GM21737 (cell line): ENCODE measurements around the gene COA6.
A peak's percentile ranks its signal among the peaks of the same experiment; 100 is the strongest.

Source experiments
- ATAC-seq: cut with Tn5 transposase; IDR thresholded peaks from one replicate; pipeline ENCODE4 v1.9.1; 2021; ENCODE audit warnings: mild to moderate bottlenecking, moderate library complexity; ENCODE audit not compliant: unreplicated experiment

COA6 gene

DNA sequence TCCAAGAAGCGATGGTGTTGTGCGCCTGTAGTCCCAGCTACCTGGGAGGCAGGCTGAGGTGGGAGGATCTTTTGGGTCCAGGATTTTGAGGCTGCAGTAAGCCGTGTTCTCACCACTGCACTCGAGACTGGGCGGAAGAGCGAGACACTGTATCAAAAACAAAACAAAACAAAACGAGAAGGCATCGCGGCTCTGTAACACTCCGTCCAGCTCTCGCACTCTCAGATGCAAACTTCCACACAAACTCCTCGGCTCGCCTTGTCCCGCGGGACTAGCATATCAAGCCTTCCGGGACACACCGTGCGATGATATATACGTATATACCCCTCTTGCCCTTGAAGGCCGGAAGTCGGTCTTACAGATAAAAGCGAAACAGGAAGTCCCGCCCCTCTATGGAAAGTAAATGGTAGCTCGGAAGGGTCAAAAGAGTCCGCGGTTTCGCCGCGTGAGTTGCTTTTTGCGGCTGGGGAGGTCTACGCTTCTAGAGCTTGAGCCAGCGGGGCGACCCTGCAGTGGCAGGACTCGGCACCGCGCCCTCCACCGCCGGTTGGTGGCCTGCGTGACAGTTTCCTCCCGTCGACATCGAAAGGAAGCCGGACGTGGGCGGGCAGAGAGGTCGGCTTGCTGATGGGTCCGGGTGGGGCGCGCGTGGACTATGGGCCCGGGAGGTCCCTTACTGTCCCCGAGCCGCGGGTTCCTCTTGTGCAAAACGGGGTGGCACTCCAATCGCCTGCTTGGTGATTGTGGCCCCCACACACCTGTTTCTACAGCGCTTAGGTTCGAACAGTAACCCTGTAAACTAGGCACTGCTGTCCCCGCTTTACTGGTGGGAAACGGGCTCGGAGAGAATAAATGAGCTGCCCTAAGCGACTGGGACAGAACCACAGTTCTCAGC lies at the start of gene COA6:
Gene COA6, plus strand, starts transcription at position 393 of the 895 bp plus-strand sequence. Its CDS starts 11 bp downstream, at position 404.
- peak; percentile 90 for ATAC-seq

DNA sequence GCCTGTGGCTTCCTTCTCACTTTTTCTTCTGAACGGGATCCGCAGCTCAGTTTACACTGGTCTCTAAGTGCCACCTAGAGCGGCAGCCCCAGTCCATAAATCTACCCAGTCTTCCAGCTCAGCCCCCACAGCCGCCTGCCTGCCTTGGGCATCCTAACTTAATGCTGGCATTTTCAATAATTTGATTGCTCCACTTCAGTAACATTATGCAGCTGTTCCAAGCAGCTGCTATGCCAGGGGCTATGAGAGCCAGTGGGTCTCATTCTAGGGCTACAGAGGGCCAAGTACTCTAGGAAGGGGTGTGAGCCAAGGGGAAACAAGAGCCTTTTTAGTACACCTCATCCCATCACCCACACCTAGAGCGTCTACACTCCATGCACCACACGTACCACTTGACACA lies 48.4 kb upstream of the COA6 start:
- ATAC-seq = no peak

- ATAC-seq = no peak
Measured at GRCh38 chr1:234325878-234326496, 47.3 kb upstream of the COA6 start.

DNA sequence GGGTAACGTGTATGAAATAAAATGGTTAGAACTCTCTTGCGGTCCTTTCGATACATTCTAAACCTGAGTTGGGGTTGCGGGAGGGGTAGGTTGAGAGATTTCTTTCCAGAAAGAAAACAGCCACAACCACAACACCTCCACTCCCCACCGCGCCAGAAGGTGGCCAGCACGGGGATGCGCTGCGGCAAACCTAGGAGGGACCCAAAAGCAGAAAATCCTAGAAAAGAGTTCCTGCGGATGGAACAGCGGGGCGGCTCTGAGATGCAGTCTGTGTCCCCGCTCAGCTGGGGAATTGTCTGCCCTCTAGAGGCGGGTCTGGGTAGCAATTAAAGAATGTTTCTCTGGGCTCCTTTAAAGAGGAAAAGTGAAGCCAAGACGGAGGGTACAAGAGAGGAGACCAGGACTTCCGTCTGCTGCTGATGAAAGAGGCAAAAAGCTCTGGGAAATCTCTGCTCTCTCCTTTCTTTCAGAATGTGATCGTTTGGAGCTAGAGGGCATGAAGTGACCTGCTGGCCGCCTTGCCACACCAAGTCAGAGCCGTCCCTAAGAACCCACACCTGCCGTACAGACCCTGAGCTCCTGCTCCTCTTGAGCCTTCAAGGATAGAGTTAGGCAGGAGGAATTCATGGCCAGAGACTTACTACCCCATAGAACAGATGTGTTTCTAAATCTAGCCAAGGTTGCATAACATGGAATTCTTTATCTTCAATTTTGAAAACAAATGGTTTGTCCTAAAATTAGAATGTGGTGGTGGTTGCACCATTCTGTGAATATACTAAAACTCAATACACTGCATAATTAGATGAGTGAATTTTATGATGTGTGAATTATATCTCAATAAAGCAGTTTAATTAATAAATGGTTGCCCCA lies 46.5 kb upstream of the COA6 start:
- peak; percentile 78 for ATAC-seq

DNA sequence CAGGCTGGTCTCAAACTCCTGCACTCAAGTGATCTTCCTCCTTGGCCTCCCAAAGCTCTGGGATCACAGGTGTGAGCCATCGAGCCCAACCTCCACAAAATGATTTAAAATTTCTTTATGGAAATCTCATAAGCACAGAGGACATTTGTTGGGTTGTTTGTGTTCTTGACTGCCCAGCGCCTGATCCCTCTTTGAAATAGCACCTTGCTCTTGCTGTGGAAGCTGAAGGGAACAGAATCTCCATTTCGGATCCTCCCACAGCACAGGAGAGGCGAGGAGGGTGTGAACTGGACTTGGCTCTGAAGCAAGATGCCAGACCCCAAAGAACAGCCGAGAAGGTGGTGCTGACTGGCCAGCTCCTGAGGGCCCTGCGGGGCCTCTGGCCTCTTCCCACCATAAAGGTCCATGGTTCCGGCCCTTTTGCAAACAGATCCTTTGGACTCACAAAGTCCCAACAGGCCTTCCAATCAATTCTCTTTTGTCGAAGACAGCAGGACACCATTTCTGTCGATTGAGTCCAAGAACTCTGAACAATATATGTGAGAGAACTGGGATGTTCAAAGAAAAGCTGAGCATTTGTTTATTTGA lies 45.6 kb upstream of the COA6 start:
- ATAC-seq = no peak

GRCh38 chr1:234330843-234331215 lies 42.4 kb upstream of the COA6 start:
- no peak for ATAC-seq

- ATAC-seq = no peak
Measured at GRCh38 chr1:234331507-234331906, 41.7 kb upstream of the COA6 start.

- no peak for ATAC-seq
Measured at GRCh38 chr1:234336359-234336758, 36.9 kb upstream of the COA6 start.

DNA sequence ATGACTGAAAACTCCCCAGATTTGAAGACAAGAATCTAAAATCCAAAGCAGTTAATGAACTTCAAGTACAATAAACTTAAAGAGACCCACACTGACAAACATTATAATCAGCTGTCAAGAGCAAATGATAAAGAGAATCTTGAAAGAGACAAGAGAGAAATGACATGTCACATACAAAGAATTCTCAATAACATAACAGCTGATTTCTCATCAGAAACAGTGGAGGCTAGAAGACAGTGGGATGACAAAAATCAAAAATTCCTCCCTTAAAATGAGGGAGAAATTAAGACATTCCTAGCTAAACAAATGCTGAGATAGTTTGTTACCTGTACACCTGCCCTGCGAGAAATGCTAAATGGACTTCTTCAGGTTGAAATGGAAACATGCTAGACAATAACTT lies 36.0 kb upstream of the COA6 start:
- no peak for ATAC-seq

DNA sequence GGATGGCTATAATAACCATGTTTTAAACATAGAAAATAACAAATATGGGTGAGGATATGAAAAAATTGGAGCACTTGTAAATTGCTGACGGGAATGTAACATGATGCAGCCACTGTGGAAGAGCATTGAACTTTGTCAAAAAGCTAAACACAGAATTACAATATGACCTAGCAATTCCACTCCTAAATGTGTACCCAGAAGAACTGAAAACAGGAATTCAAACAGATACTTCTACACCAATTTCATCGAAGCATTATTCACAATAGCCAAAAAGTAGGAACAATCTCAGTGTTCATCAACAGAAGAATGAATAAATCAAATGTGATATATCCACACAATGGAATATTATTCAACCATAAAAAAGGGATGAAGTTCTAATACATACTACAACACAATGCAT lies 32.7 kb upstream of the COA6 start:
- ATAC-seq = no peak

GRCh38 chr1:234342774-234343173 lies 30.5 kb upstream of the COA6 start:
- no peak for ATAC-seq

GRCh38 chr1:234345237-234345636 lies 28.0 kb upstream of the COA6 start:
- ATAC-seq = no peak

DNA sequence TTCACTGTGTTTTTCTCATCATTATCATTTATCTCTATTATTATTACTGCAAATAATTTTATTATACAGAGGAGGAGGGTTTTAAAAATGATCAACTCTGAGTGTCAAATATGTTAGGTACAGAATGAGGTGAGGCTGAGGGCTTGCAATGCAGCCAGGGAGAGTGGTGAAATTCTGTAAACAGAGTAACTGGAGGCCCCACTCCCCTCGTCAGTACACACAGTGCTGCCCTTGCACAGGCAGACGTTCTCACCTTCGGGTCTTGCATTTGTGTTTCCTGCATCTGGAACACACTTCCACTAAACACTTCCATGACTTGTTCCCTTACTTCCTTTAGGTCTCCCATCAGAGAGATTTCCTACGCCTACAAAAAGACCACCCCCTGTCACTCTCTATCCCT lies 24.3 kb upstream of the COA6 start:
- no peak for ATAC-seq

GRCh38 chr1:234355782-234356510 lies 17.3 kb upstream of the COA6 start:
- ATAC-seq = no peak

GRCh38 chr1:234356615-234357269 lies 16.5 kb upstream of the COA6 start:
- ATAC-seq = peak; percentile 53

DNA sequence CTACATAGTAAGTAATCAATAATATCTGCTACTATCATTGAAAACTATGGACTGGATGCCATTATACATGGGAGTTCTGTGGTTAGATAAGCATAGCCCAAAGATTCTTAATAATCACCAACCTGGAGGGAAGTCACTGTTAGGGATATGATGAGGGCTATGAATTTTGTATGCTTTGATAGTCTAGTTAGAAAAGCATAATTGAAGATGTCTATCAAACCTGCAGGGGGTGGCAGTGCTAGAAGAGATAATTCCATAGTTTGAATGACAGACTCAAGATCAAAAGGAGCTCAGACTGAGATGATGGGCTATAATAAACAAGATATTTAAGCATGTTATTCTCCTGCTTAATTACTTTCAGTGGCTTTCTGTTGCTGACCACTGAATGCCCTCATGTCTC lies 15.4 kb upstream of the COA6 start:
- ATAC-seq = no peak

DNA sequence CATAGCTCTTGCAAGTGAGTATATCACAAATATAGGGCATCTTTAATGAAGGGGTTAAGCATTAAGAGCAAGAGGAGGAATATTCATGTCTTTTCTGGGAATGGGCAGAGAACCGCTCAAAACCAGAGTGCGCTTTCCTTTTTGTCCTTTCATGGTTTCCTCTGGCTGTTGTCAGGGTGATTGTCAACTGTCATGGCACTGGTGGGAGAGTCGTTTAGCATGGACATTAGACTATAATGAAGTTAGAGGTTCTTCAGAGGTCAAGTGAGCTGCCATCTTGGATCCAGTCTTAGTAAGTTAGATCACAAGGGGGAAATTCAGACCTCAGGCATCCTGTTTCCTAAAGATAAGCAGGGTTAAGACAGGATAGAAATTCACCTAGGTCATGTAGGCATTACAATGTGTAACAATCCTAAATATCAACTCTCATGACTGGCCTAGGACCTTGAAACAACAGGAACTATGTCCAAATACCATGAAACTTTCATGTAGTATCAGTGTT lies 12.1 kb upstream of the COA6 start:
- ATAC-seq = no peak

DNA sequence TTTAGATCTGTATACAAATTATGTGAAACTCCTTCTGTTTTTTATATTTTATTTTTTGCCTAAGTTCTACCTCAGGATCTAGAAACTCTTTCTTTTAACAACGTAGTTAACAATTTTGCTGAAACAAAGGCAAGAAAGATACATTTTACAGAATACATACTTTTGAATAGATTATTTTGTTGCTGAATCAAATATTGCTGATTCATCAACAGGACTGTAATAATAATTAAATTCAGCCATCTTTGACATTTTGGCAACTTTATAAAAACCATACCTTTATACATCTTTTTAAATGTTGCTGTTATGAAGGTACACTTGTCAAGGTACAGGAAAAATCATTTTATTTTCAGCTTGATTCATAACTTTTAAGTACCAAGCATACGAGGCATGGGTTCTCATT lies 10.7 kb upstream of the COA6 start:
- ATAC-seq = no peak

- ATAC-seq = no peak
Measured at GRCh38 chr1:234368320-234369032, 4.8 kb upstream of the COA6 start.
